Liver (tissue), 9 donors: ENCODE data around the gene UQCRFS1. TPM values are rescaled to one million over a fixed set of nuclear protein-coding genes. Genes with fewer than 3 reads are reported as not detected.

Experiments
- DNase-seq: peaks from one replicate; pipeline ENCODE4 v3.0.0-alpha.2; 2017; ENCODE audit warnings: low spot score
- H3K27ac ChIP-seq, 2 donors: one replicate each; pipeline ENCODE4 v1.7.0; 2013; ENCODE audit warnings: inconsistent platforms in 2 of 2, low read length in 2 of 2, control low read depth in 1 of 2, low read depth in 1 of 2, mild to moderate bottlenecking in 1 of 2
- H3K27me3 ChIP-seq, 4 donors: one replicate each; pipeline versions ENCODE4 v1.6.1 to v1.7.0; 2013; ENCODE audit warnings: low read length in 3 of 4, inconsistent platforms in 1 of 4, mild to moderate bottlenecking in 1 of 4, moderate library complexity in 1 of 4; ENCODE audit not compliant: control insufficient read depth in 4 of 4, insufficient read depth in 4 of 4
- H3K36me3 ChIP-seq, 4 donors: one replicate each; pipeline versions ENCODE4 v1.6.1 to v1.7.0; 2013; ENCODE audit warnings: low read length in 3 of 4, mild to moderate bottlenecking in 3 of 4, low read depth in 1 of 4, moderate library complexity in 1 of 4; ENCODE audit not compliant: control insufficient read depth in 4 of 4, insufficient read depth in 3 of 4
- H3K4me1 ChIP-seq, 4 donors: one replicate each; pipeline versions ENCODE4 v1.6.1 to v1.7.0; 2013; ENCODE audit warnings: low read length in 3 of 4, mild to moderate bottlenecking in 3 of 4, moderate library complexity in 1 of 4; ENCODE audit not compliant: control insufficient read depth in 4 of 4, insufficient read depth in 4 of 4
- H3K4me3 ChIP-seq, 3 donors: one replicate each; pipeline versions ENCODE4 v1.6.1 to v1.7.0; 2013; ENCODE audit warnings: low read length in 3 of 3, control low read depth in 1 of 3, low read depth in 1 of 3, mild to moderate bottlenecking in 1 of 3
- H3K9ac ChIP-seq, 2 donors: one replicate each; pipeline ENCODE4 v1.7.0; 2013; ENCODE audit warnings: low read length in 2 of 2, mild to moderate bottlenecking in 2 of 2, moderate library complexity in 2 of 2, control low read depth in 1 of 2, low read depth in 1 of 2
- H3K9me3 ChIP-seq, 4 donors: one replicate each; pipeline versions ENCODE4 v1.6.1 to v1.7.0; 2013; ENCODE audit warnings: low read length in 3 of 4; ENCODE audit not compliant: control insufficient read depth in 4 of 4
- EGR1 ChIP-seq, 2 donors: IDR thresholded peaks; 2 replicates each; pipeline ENCODE4 v1.6.1; 2016 to 2018; ENCODE audit warnings: antibody characterized with exemption in 2 of 2, low read depth in 2 of 2
- FOXA1 ChIP-seq: IDR thresholded peaks from 2 replicates; pipeline ENCODE4 v1.6.1; 2016; ENCODE audit warnings: antibody characterized with exemption
- FOXA2 ChIP-seq: IDR thresholded peaks from 2 replicates; pipeline ENCODE4 v1.6.1; 2016; ENCODE audit warnings: antibody characterized with exemption
- GABPA ChIP-seq, 2 donors: IDR thresholded peaks in 1 of 2; conservative IDR thresholded peaks in 1 of 2; 2 replicates each; pipeline ENCODE4 v1.6.1; 2016; ENCODE audit warnings: antibody characterized with exemption in 2 of 2, mild to moderate bottlenecking in 1 of 2, moderate library complexity in 1 of 2
- HNF4A ChIP-seq, 2 donors: conservative IDR thresholded peaks; 2 replicates each; pipeline ENCODE4 v1.6.1; 2016; ENCODE audit warnings: antibody characterized with exemption in 2 of 2, mild to moderate bottlenecking in 2 of 2
- HNF4G ChIP-seq: IDR thresholded peaks from 2 replicates; pipeline ENCODE4 v1.6.1; 2016; ENCODE audit warnings: antibody characterized with exemption
- JUND ChIP-seq, 2 donors: IDR thresholded peaks; 2 replicates each; pipeline ENCODE4 v1.6.1; 2016; ENCODE audit warnings: antibody characterized with exemption in 2 of 2
- NR2F2 ChIP-seq: IDR thresholded peaks from 2 replicates; pipeline ENCODE4 v1.6.1; 2016; ENCODE audit warnings: antibody characterized with exemption
- RAD21 ChIP-seq, 2 donors: IDR thresholded peaks; 2 replicates each; pipeline ENCODE4 v1.6.1; 2016; ENCODE audit warnings: antibody characterized with exemption in 2 of 2, mild to moderate bottlenecking in 2 of 2
- RXRA ChIP-seq, 2 donors: IDR thresholded peaks; 2 replicates each; pipeline ENCODE4 v1.6.1; 2017 to 2018; ENCODE audit warnings: antibody characterized with exemption in 2 of 2, mild to moderate bottlenecking in 1 of 2
- SP1 ChIP-seq: IDR thresholded peaks from 2 replicates; pipeline ENCODE4 v1.6.1; 2018; ENCODE audit warnings: antibody characterized with exemption, mild to moderate bottlenecking
- TAF1 ChIP-seq: conservative IDR thresholded peaks from 2 replicates; pipeline ENCODE4 v1.6.1; 2016; ENCODE audit warnings: antibody characterized with exemption, mild to moderate bottlenecking
- WGBS: extraction: QIAGEN DNeasy Blood & Tissue Kit; methylation state at CpG from one replicate; pipeline ENCODE4 v1.1.7; 2013; 5-methylcytosine and 5-hydroxymethylcytosine counted together
- polyA plus RNA-seq, 2 donors: library from polyadenylated mRNA; stranded (reverse) in 1 of 2; unstranded in 1 of 2; fragments of 200-250 nt in 1 of 2; fragments of >200 nt in 1 of 2; fragmentation: Nextera tagmentation in 1 of 2; extraction: Ambion mirVana in 1 of 2; gene quantifications; one replicate each; pipeline versions ENCODE4 v1.2.1 to v1.2.3, GENCODE V29; 2013 to 2015
- total RNA-seq, 2 donors: library from RNA; depleted of rRNA; stranded (reverse); fragments of >200 nt; gene quantifications; one replicate each; pipeline ENCODE4 v1.2.3, GENCODE V29; 2014
- TF ChIP-seq, protein P1 (sequence below): IDR thresholded peaks from 2 replicates; pipeline ENCODE4 v1.6.1; 2016; ENCODE audit warnings: antibody characterized with exemption
- TF ChIP-seq, protein P2 (sequence below): IDR thresholded peaks from 2 replicates; pipeline ENCODE4 v1.6.1; 2016; ENCODE audit warnings: antibody characterized with exemption, mild to moderate bottlenecking
- TF ChIP-seq, protein P3 (sequence below): IDR thresholded peaks from 2 replicates; pipeline ENCODE4 v1.6.1; 2016; ENCODE audit warnings: antibody characterized with exemption
- TF ChIP-seq, protein P4 (sequence below): IDR thresholded peaks from 2 replicates; pipeline ENCODE4 v1.6.1; 2016; ENCODE audit warnings: antibody characterized with exemption
- TF ChIP-seq, protein P5 (sequence below): fragments of 150-350 bp; IDR thresholded peaks from 2 replicates; pipeline ENCODE4 v1.5.1; 2017; ENCODE audit warnings: improper control_type of control experiment, low read depth, low read length; ENCODE audit not compliant: missing input control
- donor health status: healthy.
- donor health status: healthy.
- donor health status: healthy.
- donor health status: healthy.
- donor health status: healthy.

UQCRFS1 gene
- total and polyA plus RNA-seq, 4 donors: 19.1 to 71.2 (median 32.7) TPM

DNA sequence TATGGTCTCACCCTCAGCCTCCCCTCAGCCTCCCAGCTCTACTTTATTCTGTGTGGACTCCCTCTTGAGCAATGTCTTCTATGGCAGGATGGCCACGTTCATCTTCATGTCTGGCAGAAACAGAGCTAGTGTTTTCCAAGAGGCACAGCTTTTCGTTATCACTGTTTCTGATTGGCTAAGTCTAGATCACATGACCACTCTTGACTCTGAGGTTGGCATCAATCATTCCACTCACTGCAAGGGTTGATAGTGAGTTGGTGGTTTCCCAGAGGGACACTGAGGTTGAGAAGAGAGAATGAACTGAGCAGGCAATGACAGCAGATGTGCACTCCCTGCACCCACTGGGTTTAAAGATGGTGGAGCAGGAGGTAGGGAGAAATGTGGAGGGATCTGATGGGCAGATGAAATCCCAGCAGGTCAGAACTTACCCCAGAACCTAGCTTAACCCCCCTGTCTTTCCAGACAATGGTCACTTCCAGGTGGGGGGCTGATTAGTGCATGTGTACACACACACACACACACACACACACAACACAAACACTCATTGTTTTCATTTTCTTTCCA, 26.3 kb upstream of the UQCRFS1 start:
- TF ChIP-seq EGR1 (IDR thresholded peaks at IDR 0.05; ENCODE audit: low read depth in 2 of 2) (no peak), RXRA (IDR thresholded peaks at IDR 0.05) (no peak), RAD21 (IDR thresholded peaks at IDR 0.05) (no peak), JUND (IDR thresholded peaks at IDR 0.05) (no peak), HNF4G (no peak), TAF1 (no peak), HNF4A (conservative IDR thresholded peaks at IDR 0.05) (no peak), NR2F2 (no peak), SP1 (no peak), FOXA1 (no peak), FOXA2 (no peak), GABPA (IDR thresholded peaks at IDR 0.05 in 1 of 2, conservative IDR thresholded peaks at IDR 0.05 in 1 of 2) (no peak)
- TF ChIP-seq, protein P1, sequence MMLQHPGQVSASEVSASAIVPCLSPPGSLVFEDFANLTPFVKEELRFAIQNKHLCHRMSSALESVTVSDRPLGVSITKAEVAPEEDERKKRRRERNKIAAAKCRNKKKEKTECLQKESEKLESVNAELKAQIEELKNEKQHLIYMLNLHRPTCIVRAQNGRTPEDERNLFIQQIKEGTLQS: no peak
- TF ChIP-seq, protein P2, sequence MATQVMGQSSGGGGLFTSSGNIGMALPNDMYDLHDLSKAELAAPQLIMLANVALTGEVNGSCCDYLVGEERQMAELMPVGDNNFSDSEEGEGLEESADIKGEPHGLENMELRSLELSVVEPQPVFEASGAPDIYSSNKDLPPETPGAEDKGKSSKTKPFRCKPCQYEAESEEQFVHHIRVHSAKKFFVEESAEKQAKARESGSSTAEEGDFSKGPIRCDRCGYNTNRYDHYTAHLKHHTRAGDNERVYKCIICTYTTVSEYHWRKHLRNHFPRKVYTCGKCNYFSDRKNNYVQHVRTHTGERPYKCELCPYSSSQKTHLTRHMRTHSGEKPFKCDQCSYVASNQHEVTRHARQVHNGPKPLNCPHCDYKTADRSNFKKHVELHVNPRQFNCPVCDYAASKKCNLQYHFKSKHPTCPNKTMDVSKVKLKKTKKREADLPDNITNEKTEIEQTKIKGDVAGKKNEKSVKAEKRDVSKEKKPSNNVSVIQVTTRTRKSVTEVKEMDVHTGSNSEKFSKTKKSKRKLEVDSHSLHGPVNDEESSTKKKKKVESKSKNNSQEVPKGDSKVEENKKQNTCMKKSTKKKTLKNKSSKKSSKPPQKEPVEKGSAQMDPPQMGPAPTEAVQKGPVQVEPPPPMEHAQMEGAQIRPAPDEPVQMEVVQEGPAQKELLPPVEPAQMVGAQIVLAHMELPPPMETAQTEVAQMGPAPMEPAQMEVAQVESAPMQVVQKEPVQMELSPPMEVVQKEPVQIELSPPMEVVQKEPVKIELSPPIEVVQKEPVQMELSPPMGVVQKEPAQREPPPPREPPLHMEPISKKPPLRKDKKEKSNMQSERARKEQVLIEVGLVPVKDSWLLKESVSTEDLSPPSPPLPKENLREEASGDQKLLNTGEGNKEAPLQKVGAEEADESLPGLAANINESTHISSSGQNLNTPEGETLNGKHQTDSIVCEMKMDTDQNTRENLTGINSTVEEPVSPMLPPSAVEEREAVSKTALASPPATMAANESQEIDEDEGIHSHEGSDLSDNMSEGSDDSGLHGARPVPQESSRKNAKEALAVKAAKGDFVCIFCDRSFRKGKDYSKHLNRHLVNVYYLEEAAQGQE: no peak
- TF ChIP-seq, protein P3, sequence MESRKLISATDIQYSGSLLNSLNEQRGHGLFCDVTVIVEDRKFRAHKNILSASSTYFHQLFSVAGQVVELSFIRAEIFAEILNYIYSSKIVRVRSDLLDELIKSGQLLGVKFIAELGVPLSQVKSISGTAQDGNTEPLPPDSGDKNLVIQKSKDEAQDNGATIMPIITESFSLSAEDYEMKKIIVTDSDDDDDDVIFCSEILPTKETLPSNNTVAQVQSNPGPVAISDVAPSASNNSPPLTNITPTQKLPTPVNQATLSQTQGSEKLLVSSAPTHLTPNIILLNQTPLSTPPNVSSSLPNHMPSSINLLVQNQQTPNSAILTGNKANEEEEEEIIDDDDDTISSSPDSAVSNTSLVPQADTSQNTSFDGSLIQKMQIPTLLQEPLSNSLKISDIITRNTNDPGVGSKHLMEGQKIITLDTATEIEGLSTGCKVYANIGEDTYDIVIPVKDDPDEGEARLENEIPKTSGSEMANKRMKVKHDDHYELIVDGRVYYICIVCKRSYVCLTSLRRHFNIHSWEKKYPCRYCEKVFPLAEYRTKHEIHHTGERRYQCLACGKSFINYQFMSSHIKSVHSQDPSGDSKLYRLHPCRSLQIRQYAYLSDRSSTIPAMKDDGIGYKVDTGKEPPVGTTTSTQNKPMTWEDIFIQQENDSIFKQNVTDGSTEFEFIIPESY: no peak
- TF ChIP-seq, protein P4, sequence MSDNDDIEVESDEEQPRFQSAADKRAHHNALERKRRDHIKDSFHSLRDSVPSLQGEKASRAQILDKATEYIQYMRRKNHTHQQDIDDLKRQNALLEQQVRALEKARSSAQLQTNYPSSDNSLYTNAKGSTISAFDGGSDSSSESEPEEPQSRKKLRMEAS: no peak
- peaks cover 0 to 2% (median 0%) of the 10 kb centered on the region in 4 donors for H3K27me3 ChIP-seq
- peaks cover 0 to 5% (median under 1%) of the 10 kb centered on the region in 4 donors for H3K9me3 ChIP-seq
- no peak overlapping the region for H3K9ac ChIP-seq
- no peak overlapping the region for H3K27ac ChIP-seq
- no peak overlapping the region for H3K4me3 ChIP-seq
- H3K4me1 ChIP-seq: no peaks in the 10 kb centered on the region
- no peak for DNase-seq
- H3K36me3 ChIP-seq: no peaks in the 10 kb centered on the region
- WGBS: 52% methylated on average over 2 of the region's 2 CpGs

DNA sequence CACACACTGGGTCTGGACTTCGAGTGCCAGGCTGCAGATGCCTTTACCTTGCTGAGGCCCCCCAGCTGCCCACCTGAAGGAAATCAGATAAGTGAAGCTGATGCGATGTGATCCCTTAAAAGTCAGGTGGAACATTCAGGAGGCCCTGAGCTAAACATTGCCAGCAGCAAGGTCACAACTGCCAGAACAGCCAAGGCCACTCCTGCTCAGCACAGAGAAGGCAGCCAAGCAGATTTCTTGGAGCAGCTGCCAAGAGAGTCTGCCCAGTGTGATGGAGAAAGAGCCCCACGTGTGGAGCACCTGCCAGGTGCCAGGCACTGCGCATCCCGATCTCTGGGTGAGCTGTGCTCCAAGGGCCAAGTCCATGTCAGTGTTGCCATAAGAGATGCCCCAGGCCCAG, 20.6 kb upstream of the UQCRFS1 start:
- 67% methylated on average over 5 of the region's 5 CpGs for WGBS
- Histone ChIP-seq H3K9me3 (peaks cover 0 to 5% (median under 1%) of the 10 kb centered on the region in 4 donors), H3K9ac (no peak overlapping the region), H3K27ac (no peak overlapping the region), H3K4me3 (no peak overlapping the region), H3K4me1 (no peaks in the 10 kb centered on the region), H3K27me3 (no peaks in the 10 kb centered on the region), H3K36me3 (no peaks in the 10 kb centered on the region)
- no peak for DNase-seq
- TF ChIP-seq, protein P5, sequence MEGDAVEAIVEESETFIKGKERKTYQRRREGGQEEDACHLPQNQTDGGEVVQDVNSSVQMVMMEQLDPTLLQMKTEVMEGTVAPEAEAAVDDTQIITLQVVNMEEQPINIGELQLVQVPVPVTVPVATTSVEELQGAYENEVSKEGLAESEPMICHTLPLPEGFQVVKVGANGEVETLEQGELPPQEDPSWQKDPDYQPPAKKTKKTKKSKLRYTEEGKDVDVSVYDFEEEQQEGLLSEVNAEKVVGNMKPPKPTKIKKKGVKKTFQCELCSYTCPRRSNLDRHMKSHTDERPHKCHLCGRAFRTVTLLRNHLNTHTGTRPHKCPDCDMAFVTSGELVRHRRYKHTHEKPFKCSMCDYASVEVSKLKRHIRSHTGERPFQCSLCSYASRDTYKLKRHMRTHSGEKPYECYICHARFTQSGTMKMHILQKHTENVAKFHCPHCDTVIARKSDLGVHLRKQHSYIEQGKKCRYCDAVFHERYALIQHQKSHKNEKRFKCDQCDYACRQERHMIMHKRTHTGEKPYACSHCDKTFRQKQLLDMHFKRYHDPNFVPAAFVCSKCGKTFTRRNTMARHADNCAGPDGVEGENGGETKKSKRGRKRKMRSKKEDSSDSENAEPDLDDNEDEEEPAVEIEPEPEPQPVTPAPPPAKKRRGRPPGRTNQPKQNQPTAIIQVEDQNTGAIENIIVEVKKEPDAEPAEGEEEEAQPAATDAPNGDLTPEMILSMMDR: no peak
- TF ChIP-seq FOXA1 (no peak), RXRA (IDR thresholded peaks at IDR 0.05) (no peak), HNF4A (conservative IDR thresholded peaks at IDR 0.05) (no peak), JUND (IDR thresholded peaks at IDR 0.05) (no peak), FOXA2 (no peak), RAD21 (IDR thresholded peaks at IDR 0.05) (no peak), EGR1 (IDR thresholded peaks at IDR 0.05; ENCODE audit: low read depth in 2 of 2) (no peak)
- TF ChIP-seq, protein P2: no peak
- TF ChIP-seq, protein P3: no peak
